Measurements from ENCODE around the gene RGS14.
"Not testable (repeated sequence)": the region's sequence is repeated elsewhere in the genome, so short reads cannot be mapped to it uniquely, and the experiment has no call there.

RGS14 gene

GRCh38 chr5:177349762-177350161 lies 8.0 kb upstream of the RGS14 start:
- DNase-seq (ENCODE audit: low spot score), result no peak

- no peak for DNase-seq (ENCODE audit: low spot score)
These were observed 6.8 kb upstream of the RGS14 start for GRCh38 chr5:177350776-177351391.

GRCh38 chr5:177351392-177352329 lies 6.1 kb upstream of the RGS14 start, which contains the start of gene LMAN2:
Gene LMAN2 (minus strand): TSS chr5:177351668. CDS start chr5:177351647, 21 bp downstream.
- peak; percentile 98 for DNase-seq (ENCODE audit: low spot score)

- DNase-seq (ENCODE audit: low spot score), result no peak
These were observed 4.6 kb upstream of the RGS14 start for GRCh38 chr5:177353093-177353492.

GRCh38 chr5:177354256-177354655 lies 3.5 kb upstream of the RGS14 start:
- DNase-seq (ENCODE audit: low spot score), result no peak

GRCh38 chr5:177354711-177355110 lies 3.0 kb upstream of the RGS14 start:
- DNase-seq (ENCODE audit: low spot score), result no peak

GRCh38 chr5:177355162-177355867 lies 2.4 kb upstream of the RGS14 start:
- no peak for DNase-seq (ENCODE audit: low spot score)

GRCh38 chr5:177355868-177356168 lies 1.9 kb upstream of the RGS14 start:
- no peak for DNase-seq (ENCODE audit: low spot score)

- DNase-seq (ENCODE audit: low spot score), result peak; percentile 60
These were observed 978 bp upstream of the RGS14 start for GRCh38 chr5:177356746-177357145.

GRCh38 chr5:177357146-177357458 lies 622 bp upstream of the RGS14 start:
- DNase-seq (ENCODE audit: low spot score), result no peak

- no peak for DNase-seq (ENCODE audit: low spot score)
These were observed 671 bp downstream of the RGS14 start for GRCh38 chr5:177358370-177358819.

- no peak for DNase-seq (ENCODE audit: low spot score)
These were observed 1.7 kb downstream of the RGS14 start for GRCh38 chr5:177359451-177359851.

GRCh38 chr5:177359860-177360259 lies 2.1 kb downstream of the RGS14 start:
- no peak for DNase-seq (ENCODE audit: low spot score)

GRCh38 chr5:177360740-177361139 lies 3.0 kb downstream of the RGS14 start:
- DNase-seq (ENCODE audit: low spot score), result not testable (repeated sequence)

- DNase-seq (ENCODE audit: low spot score), result peak; percentile 67
These were observed 3.9 kb downstream of the RGS14 start for GRCh38 chr5:177361418-177362291.

GRCh38 chr5:177362292-177362609 lies 4.5 kb downstream of the RGS14 start:
- DNase-seq (ENCODE audit: low spot score), result no peak

GRCh38 chr5:177362610-177363507 lies 5.1 kb downstream of the RGS14 start:
- DNase-seq (ENCODE audit: low spot score), result no peak

- DNase-seq (ENCODE audit: low spot score), result no peak
These were observed 5.8 kb downstream of the RGS14 start for GRCh38 chr5:177363565-177363964.

- DNase-seq (ENCODE audit: low spot score), result no peak
These were observed 6.6 kb downstream of the RGS14 start for GRCh38 chr5:177364159-177364962.

- DNase-seq (ENCODE audit: low spot score), result no peak
These were observed 8.3 kb downstream of the RGS14 start for GRCh38 chr5:177365845-177366527.
